Fibroblast of skin of right biceps (primary cell): ENCODE measurements around the gene AMH.

Source experiments
- DNase-seq: peaks from one replicate; pipeline ENCODE4 v3.0.0-alpha.2; 2013

AMH gene

GRCh38 chr19:2288818-2289713 is 39.9 kb downstream of the AMH start:
- no peak for DNase-seq

- no peak for DNase-seq
Observed at GRCh38 chr19:2289714-2290435, 40.8 kb downstream of the AMH start.

GRCh38 chr19:2290441-2291184 is 41.5 kb downstream of the AMH start:
- DNase-seq: no peak

GRCh38 chr19:2291185-2291751 is 42.1 kb downstream of the AMH start:
- DNase-seq: no peak

- peak; percentile 79 for DNase-seq
Observed at GRCh38 chr19:2294687-2295335, 45.7 kb downstream of the AMH start.

- DNase-seq: no peak
Observed at GRCh38 chr19:2296141-2296540, 47.0 kb downstream of the AMH start.

GRCh38 chr19:2300533-2300932 is 51.4 kb downstream of the AMH start:
- no peak for DNase-seq
